Astrocyte (in vitro differentiated cells and primary cell): ENCODE results near the gene IFITM5. TPM values are rescaled to one million over a fixed set of nuclear protein-coding genes. Genes with fewer than 3 reads are reported as not detected.

ENCODE experiments used
- DNase-seq: peaks from one replicate; pipeline ENCODE4 v3.0.0-alpha.2; 2010; ENCODE audit warnings: low read depth
- FAIRE-seq: peaks from 2 replicates; lab custom pipeline; 2011; peaks lifted over from hg19 to GRCh38; lab: Jason Lieb, UNC
- H2AFZ ChIP-seq: 2 replicates; pipeline ENCODE4 v1.6.0; 2012; ENCODE audit warnings: low read depth, low read length, inconsistent platforms
- H3K27ac ChIP-seq: 2 replicates; pipeline ENCODE4 v1.5.1; 2011; ENCODE audit warnings: low read depth, low read length, inconsistent platforms
- H3K27me3 ChIP-seq: 2 replicates; pipeline ENCODE4 v1.6.0; 2011; ENCODE audit warnings: low read length, inconsistent platforms; ENCODE audit not compliant: insufficient read depth
- H3K36me3 ChIP-seq: 2 replicates; pipeline ENCODE4 v1.5.1; 2011; ENCODE audit warnings: low read length, inconsistent platforms; ENCODE audit not compliant: insufficient read depth
- H3K4me1 ChIP-seq: 2 replicates; pipeline ENCODE4 v1.5.1; 2011; ENCODE audit warnings: low read length, inconsistent platforms; ENCODE audit not compliant: insufficient read depth
- H3K4me2 ChIP-seq: 2 replicates; pipeline ENCODE4 v1.6.0; 2012; ENCODE audit warnings: low read length, inconsistent platforms
- H3K4me3 ChIP-seq: 2 replicates; pipeline ENCODE4 v1.5.1; 2011; ENCODE audit warnings: low read depth, mild to moderate bottlenecking, low read length, inconsistent platforms; ENCODE audit not compliant: insufficient read depth
- H3K79me2 ChIP-seq: 2 replicates; pipeline ENCODE4 v1.6.0; 2012; ENCODE audit warnings: mild to moderate bottlenecking, low read length, inconsistent platforms; ENCODE audit not compliant: insufficient read depth
- H3K9ac ChIP-seq: 2 replicates; pipeline ENCODE4 v1.6.0; 2012; ENCODE audit warnings: mild to moderate bottlenecking, low read length, inconsistent platforms
- H3K9me3 ChIP-seq: 2 replicates; pipeline ENCODE4 v1.5.1; 2012; ENCODE audit warnings: low read depth, mild to moderate bottlenecking, low read length, inconsistent platforms; ENCODE audit not compliant: insufficient read depth
- H4K20me1 ChIP-seq: 2 replicates; pipeline ENCODE4 v1.6.0; 2012; ENCODE audit warnings: low read length, inconsistent platforms; ENCODE audit not compliant: insufficient read depth
- H3K27ac Mint-ChIP-seq: one replicate; pipeline ENCODE4 v1.8.0; 2021; ENCODE audit warnings: mild to moderate bottlenecking, mixed read lengths; ENCODE audit not compliant: unreplicated experiment
- H3K27me3 Mint-ChIP-seq: one replicate; pipeline ENCODE4 v1.8.0; 2021; ENCODE audit warnings: low read depth, mixed read lengths; ENCODE audit not compliant: unreplicated experiment
- H3K36me3 Mint-ChIP-seq: one replicate; pipeline ENCODE4 v1.8.0; 2021; ENCODE audit warnings: low read depth, mixed read lengths; ENCODE audit not compliant: unreplicated experiment
- H3K4me1 Mint-ChIP-seq: one replicate; pipeline ENCODE4 v1.8.0; 2021; ENCODE audit warnings: low read depth, mixed read lengths; ENCODE audit not compliant: unreplicated experiment
- H3K4me3 Mint-ChIP-seq: one replicate; pipeline ENCODE4 v1.8.0; 2021; ENCODE audit warnings: mild to moderate bottlenecking, moderate library complexity, mixed read lengths; ENCODE audit not compliant: unreplicated experiment
- H3K9me3 Mint-ChIP-seq: one replicate; pipeline ENCODE4 v1.8.0; 2021; ENCODE audit warnings: mild to moderate bottlenecking, mixed read lengths; ENCODE audit not compliant: unreplicated experiment
- EZH2 ChIP-seq: IDR thresholded peaks from 2 replicates; pipeline ENCODE4 v1.6.1; 2012; ENCODE audit warnings: mild to moderate bottlenecking, low read length, inconsistent platforms; ENCODE audit not compliant: insufficient read depth
- total RNA-seq: library from RNA; stranded (reverse); gene quantifications from 2 replicates; pipeline ENCODE4 v1.2.1, GENCODE V29; 2021
- TF ChIP-seq, protein P1 (sequence below): IDR thresholded peaks from 2 replicates; pipeline ENCODE4 v1.5.1; 2011; ENCODE audit warnings: low read depth, mild to moderate bottlenecking, inconsistent platforms, low read length, moderate library complexity; ENCODE audit not compliant: insufficient read depth

The IFITM5 gene
- total RNA-seq, 1 donor from 2014 or later, result not detected

- Histone ChIP-seq H3K9ac (no peak overlapping the region), H3K4me1 (no peaks in the 10 kb centered on the region), H3K79me2 (no peaks in the 10 kb centered on the region), H2AFZ (no peak overlapping the region), H3K27me3 (peaks cover 58% of the 10 kb centered on the region), H3K27ac (no peak overlapping the region), H4K20me1 (no peaks in the 10 kb centered on the region), H3K36me3 (no peaks in the 10 kb centered on the region), H3K9me3 (no peaks in the 10 kb centered on the region), H3K4me3 (no peak overlapping the region), H3K4me2 (no peak overlapping the region)
- H3K36me3 Mint-ChIP-seq, result peaks cover 9% of the 10 kb centered on the region
- H3K9me3 Mint-ChIP-seq, result peaks cover 22% of the 10 kb centered on the region
- TF ChIP-seq, protein P1, sequence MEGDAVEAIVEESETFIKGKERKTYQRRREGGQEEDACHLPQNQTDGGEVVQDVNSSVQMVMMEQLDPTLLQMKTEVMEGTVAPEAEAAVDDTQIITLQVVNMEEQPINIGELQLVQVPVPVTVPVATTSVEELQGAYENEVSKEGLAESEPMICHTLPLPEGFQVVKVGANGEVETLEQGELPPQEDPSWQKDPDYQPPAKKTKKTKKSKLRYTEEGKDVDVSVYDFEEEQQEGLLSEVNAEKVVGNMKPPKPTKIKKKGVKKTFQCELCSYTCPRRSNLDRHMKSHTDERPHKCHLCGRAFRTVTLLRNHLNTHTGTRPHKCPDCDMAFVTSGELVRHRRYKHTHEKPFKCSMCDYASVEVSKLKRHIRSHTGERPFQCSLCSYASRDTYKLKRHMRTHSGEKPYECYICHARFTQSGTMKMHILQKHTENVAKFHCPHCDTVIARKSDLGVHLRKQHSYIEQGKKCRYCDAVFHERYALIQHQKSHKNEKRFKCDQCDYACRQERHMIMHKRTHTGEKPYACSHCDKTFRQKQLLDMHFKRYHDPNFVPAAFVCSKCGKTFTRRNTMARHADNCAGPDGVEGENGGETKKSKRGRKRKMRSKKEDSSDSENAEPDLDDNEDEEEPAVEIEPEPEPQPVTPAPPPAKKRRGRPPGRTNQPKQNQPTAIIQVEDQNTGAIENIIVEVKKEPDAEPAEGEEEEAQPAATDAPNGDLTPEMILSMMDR, result no peak
- FAIRE-seq, result no peak
- peaks cover 39% of the 10 kb centered on the region for H3K27me3 Mint-ChIP-seq
- no peaks in the 10 kb centered on the region for H3K4me1 Mint-ChIP-seq
- no peak overlapping the region for H3K4me3 Mint-ChIP-seq
- H3K27ac Mint-ChIP-seq, result no peak overlapping the region
- DNase-seq, result no peak
Observed at GRCh38 chr11:279040-279965, 20.0 kb downstream of the IFITM5 start.

- TF ChIP-seq, protein P1, result no peak
- no peak for TF ChIP-seq EZH2
- peaks cover 33% of the 10 kb centered on the region for H3K27me3 Mint-ChIP-seq
- no peak within 1 kb of the TSS for H2AFZ ChIP-seq
- H3K27ac Mint-ChIP-seq, result no peak within 1 kb of the TSS
- no peaks in the 10 kb centered on the region for H3K4me1 Mint-ChIP-seq
- no peaks in the 10 kb centered on the region for H3K4me1 ChIP-seq
- H3K36me3 Mint-ChIP-seq, result peaks cover 6% of the 10 kb centered on the region
- FAIRE-seq, result no peak
- H3K4me2 ChIP-seq, result no peak within 1 kb of the TSS
- no peak within 1 kb of the TSS for H3K27ac ChIP-seq
- no peak within 1 kb of the TSS for H3K9ac ChIP-seq
- no peaks in the 10 kb centered on the region for H4K20me1 ChIP-seq
- H3K79me2 ChIP-seq, result no peaks in the 10 kb centered on the region
- H3K9me3 ChIP-seq, result no peaks in the 10 kb centered on the region
- no peak within 1 kb of the TSS for H3K4me3 ChIP-seq
- DNase-seq, result no peak
- H3K27me3 ChIP-seq, result peaks cover 60% of the 10 kb centered on the region
- H3K9me3 Mint-ChIP-seq, result peaks cover 22% of the 10 kb centered on the region
- H3K36me3 ChIP-seq, result no peaks in the 10 kb centered on the region
- H3K4me3 Mint-ChIP-seq, result no peak within 1 kb of the TSS
Observed at GRCh38 chr11:278001-278951, 21.1 kb downstream of the IFITM5 start, which contains the start of gene NLRP6. Gene NLRP6, plus strand, starts transcription at chr11:278407. Its CDS starts 163 bp downstream, at chr11:278570.
